GM18519 (cell line): ENCODE data around the gene RMP24.
"Not testable (repeated sequence)": the region's sequence is repeated elsewhere in the genome, so short reads cannot be mapped to it uniquely, and the experiment has no call there.

Experiments
- ATAC-seq: cut with Tn5 transposase; IDR thresholded peaks from one replicate; pipeline ENCODE4 v1.9.1; 2021; ENCODE audit warnings: mild to moderate bottlenecking, moderate library complexity; ENCODE audit not compliant: unreplicated experiment, low FRiP score

RMP24 gene

DNA sequence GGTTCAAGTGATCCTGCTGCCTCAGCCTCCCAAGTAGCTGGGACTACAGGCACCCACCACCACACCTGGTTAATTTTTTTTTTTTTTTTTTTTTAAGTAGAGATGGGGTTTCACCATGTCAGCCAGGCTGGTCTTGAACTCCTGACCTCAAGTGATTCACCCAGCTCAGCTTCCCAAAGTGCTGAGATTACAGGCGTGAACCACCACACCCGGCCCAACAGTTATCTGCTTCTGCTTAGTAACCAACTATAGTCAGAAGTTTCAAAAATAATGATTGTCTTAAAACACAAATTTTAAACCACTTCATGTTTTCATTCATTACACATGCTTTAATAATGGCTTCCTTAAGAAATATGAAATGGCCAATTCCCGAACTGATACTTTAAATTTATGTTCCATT lies 51.8 kb downstream of the RMP24 start:
- ATAC-seq: not testable (repeated sequence)

DNA sequence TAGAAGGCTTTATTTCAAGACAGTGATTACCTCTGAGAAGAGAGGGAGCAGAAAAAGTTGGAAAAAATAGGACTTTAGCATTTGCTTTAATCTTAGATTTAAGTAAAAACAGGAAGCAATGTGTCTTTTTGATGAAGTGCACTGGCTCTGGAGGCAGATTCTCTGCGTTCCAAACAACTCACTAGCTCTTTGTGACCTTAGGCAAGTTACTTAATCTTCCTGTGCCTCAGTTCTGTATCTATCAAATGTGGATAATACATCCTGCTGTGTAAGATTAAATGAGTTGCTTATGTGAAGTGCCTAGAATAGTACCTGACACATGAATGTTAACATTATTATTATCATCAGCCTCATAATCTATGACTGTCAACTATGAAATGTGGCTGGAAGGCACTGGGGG lies 52.5 kb downstream of the RMP24 start:
- ATAC-seq: no peak

GRCh38 chr18:36028859-36029258 lies 56.4 kb downstream of the RMP24 start:
- no peak for ATAC-seq
